NCI-H526 (cell line): Measurements from ENCODE around the gene PLD1.

Source experiments
- DNase-seq, 2 experiments: peaks; one replicate each; lab custom pipeline; 2025; lab: John Stamatoyannopoulos, UW

The PLD1 gene

GRCh38 chr3:171620825-171621434, 189.4 kb downstream of the PLD1 start:
- no peak for DNase-seq

- DNase-seq, result no peak
These were observed 193.5 kb downstream of the PLD1 start for GRCh38 chr3:171616798-171617197.

- no peak for DNase-seq
These were observed 194.6 kb downstream of the PLD1 start for GRCh38 chr3:171615686-171616085.

- DNase-seq, result no peak
These were observed 195.0 kb downstream of the PLD1 start for GRCh38 chr3:171615281-171615680.

GRCh38 chr3:171614318-171614921, 195.9 kb downstream of the PLD1 start:
- DNase-seq, result peak in 1 of 2 experiments; percentile 10

- DNase-seq, result no peak
These were observed 202.8 kb downstream of the PLD1 start for GRCh38 chr3:171607452-171607851.

- no peak for DNase-seq
These were observed 204.0 kb downstream of the PLD1 start for GRCh38 chr3:171606151-171606751.

GRCh38 chr3:171604370-171604769, 205.9 kb downstream of the PLD1 start:
- DNase-seq, result no peak

- DNase-seq, result no peak
These were observed 208.2 kb downstream of the PLD1 start for GRCh38 chr3:171602072-171602471.

- DNase-seq, result no peak
These were observed 210.3 kb downstream of the PLD1 start for GRCh38 chr3:171600030-171600429.

GRCh38 chr3:171598990-171599389, 211.3 kb downstream of the PLD1 start:
- DNase-seq, result no peak

GRCh38 chr3:171592786-171593185, 217.5 kb downstream of the PLD1 start:
- no peak for DNase-seq

- no peak for DNase-seq
These were observed 219.2 kb downstream of the PLD1 start for GRCh38 chr3:171591070-171591469.

GRCh38 chr3:171586274-171586673, 224.0 kb downstream of the PLD1 start:
- no peak for DNase-seq

- no peak for DNase-seq
These were observed 225.2 kb downstream of the PLD1 start for GRCh38 chr3:171585039-171585438.

- DNase-seq, result no peak
These were observed 226.2 kb downstream of the PLD1 start for GRCh38 chr3:171584100-171584499.

GRCh38 chr3:171574556-171575240, 235.6 kb downstream of the PLD1 start:
- no peak for DNase-seq

- no peak for DNase-seq
These were observed 240.6 kb downstream of the PLD1 start for GRCh38 chr3:171569571-171570132.

- DNase-seq, result no peak
These were observed 241.5 kb downstream of the PLD1 start for GRCh38 chr3:171568766-171569165.

GRCh38 chr3:171566803-171567422, 243.4 kb downstream of the PLD1 start:
- DNase-seq, result peak; percentile 58 to 79

GRCh38 chr3:171565481-171566058, 244.7 kb downstream of the PLD1 start:
- DNase-seq, result peak; percentile 29 to 43
